ENCODE measurements around the gene EGLN3. TPM values are rescaled to one million over a fixed set of nuclear protein-coding genes. Genes with fewer than 3 reads are reported as not detected.

Gene EGLN3
- total and polyA plus RNA-seq, 3 experiments from 2014 or later: 1.6 to 2.5 (median 2.1) TPM

DNA sequence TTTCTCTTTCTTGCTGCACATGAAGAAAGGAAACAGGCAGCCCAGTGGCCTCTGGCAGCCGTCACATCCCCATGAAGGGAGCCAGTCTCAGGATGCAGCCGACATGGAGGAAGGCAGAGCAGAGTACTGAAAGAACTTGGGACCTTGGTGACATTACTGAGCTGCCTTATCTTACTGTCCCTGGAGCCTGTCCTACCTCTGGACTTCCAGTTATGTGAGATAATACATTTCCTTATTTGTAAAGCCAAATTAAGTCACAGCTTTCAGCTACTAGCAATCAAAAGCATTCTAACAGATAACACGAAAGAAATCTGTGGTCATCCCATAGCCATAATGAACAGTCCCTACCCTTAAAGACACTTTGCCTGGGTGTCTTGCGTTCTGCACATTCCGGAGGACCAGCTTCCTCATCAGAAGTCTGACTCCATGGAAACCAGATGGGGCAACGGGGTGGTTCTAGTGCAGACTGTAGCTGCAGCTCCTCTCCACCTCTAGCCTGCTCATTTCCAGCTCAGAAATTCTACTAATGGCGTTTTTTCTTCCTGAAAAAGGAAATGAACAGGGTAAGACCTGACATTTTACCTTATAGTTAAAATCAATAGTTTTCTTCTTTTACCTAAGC lies 7.8 kb upstream of the EGLN3 start:
- no peak overlapping the region for H3K27ac Mint-ChIP-seq
- Histone ChIP-seq H3K4me3 (ENCODE audit: low read length) (no peak overlapping the region), H3K36me3 (ENCODE audit: insufficient read depth, low read length) (no peaks in the 10 kb centered on the region), H3K27me3 (ENCODE audit: insufficient read depth, low read length, poor library complexity, severe bottlenecking) (no peaks in the 10 kb centered on the region), H3K9me3 (ENCODE audit: low read length) (no peaks in the 10 kb centered on the region), H3K27ac (ENCODE audit: low read depth, low read length) (no peak overlapping the region), H3K4me1 (ENCODE audit: insufficient read depth, low read length) (no peaks in the 10 kb centered on the region)
- ChIA-PET CTCF (no interaction called here), POLR2A (no interaction called here)
- no peak for DNase-seq
- H3K27me3 Mint-ChIP-seq: peaks cover 1 to 7% of the 10 kb centered on the region in 2 donors
- H3K4me1 Mint-ChIP-seq: peaks cover 0 to 2% (median 0%) of the 10 kb centered on the region in 3 donors
- peaks cover 0 to 7% (median 4%) of the 10 kb centered on the region in 5 donors for H3K9me3 Mint-ChIP-seq
- H3K36me3 Mint-ChIP-seq: peaks cover 0 to 1% (median 0%) of the 10 kb centered on the region in 3 donors
- H3K4me3 Mint-ChIP-seq: no peak overlapping the region

GRCh38 chr14:33957993-33958392 lies 7.1 kb upstream of the EGLN3 start:
- no peak overlapping the region for H3K4me3 ChIP-seq (ENCODE audit: low read length)
- ChIA-PET POLR2A (no interaction called here), CTCF (no interaction called here)
- H3K27ac ChIP-seq (ENCODE audit: low read depth, low read length): no peak overlapping the region
- no peaks in the 10 kb centered on the region for H3K27me3 ChIP-seq (ENCODE audit: insufficient read depth, low read length, poor library complexity, severe bottlenecking)
- peaks cover 0 to 2% (median 0%) of the 10 kb centered on the region in 3 donors for H3K4me1 Mint-ChIP-seq
- H3K36me3 ChIP-seq (ENCODE audit: insufficient read depth, low read length): no peaks in the 10 kb centered on the region
- no peak overlapping the region for H3K27ac Mint-ChIP-seq
- H3K36me3 Mint-ChIP-seq: peaks cover 0 to 1% (median 0%) of the 10 kb centered on the region in 3 donors
- no peak for DNase-seq
- peaks cover 1 to 7% of the 10 kb centered on the region in 2 donors for H3K27me3 Mint-ChIP-seq
- H3K9me3 ChIP-seq (ENCODE audit: low read length): no peaks in the 10 kb centered on the region
- H3K4me3 Mint-ChIP-seq: no peak overlapping the region
- H3K4me1 ChIP-seq (ENCODE audit: insufficient read depth, low read length): no peaks in the 10 kb centered on the region
- peaks cover 0 to 7% (median 4%) of the 10 kb centered on the region in 5 donors for H3K9me3 Mint-ChIP-seq

- ChIA-PET CTCF (no interaction called here), POLR2A (no interaction called here)
- Histone ChIP-seq H3K9me3 (ENCODE audit: low read length) (no peaks in the 10 kb centered on the region), H3K27me3 (ENCODE audit: insufficient read depth, low read length, poor library complexity, severe bottlenecking) (no peaks in the 10 kb centered on the region), H3K27ac (ENCODE audit: low read depth, low read length) (no peak overlapping the region), H3K4me3 (ENCODE audit: low read length) (no peak overlapping the region), H3K36me3 (ENCODE audit: insufficient read depth, low read length) (no peaks in the 10 kb centered on the region), H3K4me1 (ENCODE audit: insufficient read depth, low read length) (no peaks in the 10 kb centered on the region)
- H3K27me3 Mint-ChIP-seq: peaks cover 1 to 14% of the 10 kb centered on the region in 2 donors
- H3K4me1 Mint-ChIP-seq: peaks cover 0 to 2% (median 0%) of the 10 kb centered on the region in 3 donors
- no peak overlapping the region for H3K4me3 Mint-ChIP-seq
- H3K27ac Mint-ChIP-seq: no peak overlapping the region
- H3K36me3 Mint-ChIP-seq: peaks cover 0 to 1% (median 0%) of the 10 kb centered on the region in 3 donors
- H3K9me3 Mint-ChIP-seq: peaks cover 0 to 6% (median 4%) of the 10 kb centered on the region in 5 donors
- no peak for DNase-seq
These were observed 6.4 kb upstream of the EGLN3 start for GRCh38 chr14:33957299-33957698.

GRCh38 chr14:33956640-33957039 lies 5.8 kb upstream of the EGLN3 start:
- ChIA-PET CTCF (interaction anchor here (0.9 kb wide), 1 partner anchor 14 kb away, joined by 3 read pairs; no protein-coding TSS in a partner anchor), POLR2A (no interaction called here)
- peaks cover 1 to 17% of the 10 kb centered on the region in 2 donors for H3K27me3 Mint-ChIP-seq
- Histone ChIP-seq H3K27me3 (ENCODE audit: insufficient read depth, low read length, poor library complexity, severe bottlenecking) (no peaks in the 10 kb centered on the region), H3K27ac (ENCODE audit: low read depth, low read length) (no peak overlapping the region), H3K4me3 (ENCODE audit: low read length) (no peak overlapping the region), H3K9me3 (ENCODE audit: low read length) (no peaks in the 10 kb centered on the region), H3K36me3 (ENCODE audit: insufficient read depth, low read length) (no peaks in the 10 kb centered on the region), H3K4me1 (ENCODE audit: insufficient read depth, low read length) (no peaks in the 10 kb centered on the region)
- H3K27ac Mint-ChIP-seq: no peak overlapping the region
- no peak for DNase-seq
- peaks cover 0 to 4% (median 4%) of the 10 kb centered on the region in 5 donors for H3K9me3 Mint-ChIP-seq
- H3K4me1 Mint-ChIP-seq: peaks cover 1 to 3% (median 2%) of the 10 kb centered on the region in 3 donors
- peaks cover 0 to 1% (median 0%) of the 10 kb centered on the region in 3 donors for H3K36me3 Mint-ChIP-seq
- no peak overlapping the region for H3K4me3 Mint-ChIP-seq

DNA sequence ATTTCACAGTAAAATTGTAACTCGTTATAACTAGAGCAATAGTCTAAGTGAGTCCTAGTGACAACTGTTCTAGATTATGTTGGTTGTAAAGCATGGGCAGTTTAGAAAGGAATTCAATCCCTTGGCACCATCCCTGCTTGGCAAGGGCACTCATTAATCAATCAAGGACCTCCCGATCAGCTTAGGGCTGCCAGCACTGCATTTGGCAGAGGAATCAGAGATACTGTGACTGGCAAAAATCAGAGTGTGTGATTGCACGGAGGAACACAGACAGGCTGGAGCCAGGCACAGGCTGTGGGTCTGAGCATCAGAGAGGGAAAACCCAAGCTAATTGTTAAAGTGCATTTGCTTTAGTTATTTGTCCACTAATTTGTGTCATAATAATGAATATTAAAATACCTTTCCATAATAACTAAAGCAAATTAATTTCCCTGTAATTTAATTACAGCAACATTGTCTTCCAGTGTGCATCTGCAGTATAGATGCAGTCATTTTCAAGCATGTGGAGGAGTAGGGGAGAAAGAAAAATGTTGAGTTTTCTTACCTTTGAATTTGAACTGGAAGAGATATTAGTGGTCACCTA lies 3.2 kb upstream of the EGLN3 start:
- H3K27me3 Mint-ChIP-seq: peaks cover 8 to 31% of the 10 kb centered on the region in 2 donors
- no peak for DNase-seq
- H3K4me1 Mint-ChIP-seq: peaks cover 7% of the 10 kb centered on the region in 3 donors
- H3K4me3 ChIP-seq (ENCODE audit: low read length): no peak overlapping the region
- H3K9me3 ChIP-seq (ENCODE audit: low read length): no peaks in the 10 kb centered on the region
- no peaks in the 10 kb centered on the region for H3K36me3 ChIP-seq (ENCODE audit: insufficient read depth, low read length)
- H3K36me3 Mint-ChIP-seq: no peaks in the 10 kb centered on the region
- no peak overlapping the region for H3K27ac ChIP-seq (ENCODE audit: low read depth, low read length)
- H3K27me3 ChIP-seq (ENCODE audit: insufficient read depth, low read length, poor library complexity, severe bottlenecking): no peaks in the 10 kb centered on the region
- no peak overlapping the region for H3K4me3 Mint-ChIP-seq
- POLR2A ChIA-PET: no interaction called here
- H3K4me1 ChIP-seq (ENCODE audit: insufficient read depth, low read length): no peaks in the 10 kb centered on the region
- H3K9me3 Mint-ChIP-seq: peaks cover 0 to 4% (median 0%) of the 10 kb centered on the region in 5 donors
- CTCF ChIA-PET: no interaction called here
- no peak overlapping the region for H3K27ac Mint-ChIP-seq

GRCh38 chr14:33952541-33952940 lies 1.7 kb upstream of the EGLN3 start:
- ChIA-PET POLR2A (no interaction called here), CTCF (no interaction called here)
- H3K4me3 ChIP-seq (ENCODE audit: low read length): no peak overlapping the region
- no peak for DNase-seq
- H3K27me3 Mint-ChIP-seq: peaks cover 14 to 37% of the 10 kb centered on the region in 2 donors
- peaks cover 7 to 8% (median 7%) of the 10 kb centered on the region in 3 donors for H3K4me1 Mint-ChIP-seq
- no peaks in the 10 kb centered on the region for H3K27me3 ChIP-seq (ENCODE audit: insufficient read depth, low read length, poor library complexity, severe bottlenecking)
- peaks cover 0 to 4% (median 0%) of the 10 kb centered on the region in 5 donors for H3K9me3 Mint-ChIP-seq
- H3K4me1 ChIP-seq (ENCODE audit: insufficient read depth, low read length): no peaks in the 10 kb centered on the region
- no peak overlapping the region for H3K4me3 Mint-ChIP-seq
- H3K27ac Mint-ChIP-seq: no peak overlapping the region
- H3K36me3 Mint-ChIP-seq: no peaks in the 10 kb centered on the region
- no peaks in the 10 kb centered on the region for H3K9me3 ChIP-seq (ENCODE audit: low read length)
- no peaks in the 10 kb centered on the region for H3K36me3 ChIP-seq (ENCODE audit: insufficient read depth, low read length)
- H3K27ac ChIP-seq (ENCODE audit: low read depth, low read length): no peak overlapping the region

GRCh38 chr14:33951183-33951840 lies 438 bp upstream of the EGLN3 start:
- CTCF ChIA-PET: no interaction called here
- Mint-ChIP-seq H3K27ac (peak overlapping the region in 1 of 8 donors; percentile 66), H3K27me3 (peaks cover 14 to 37% of the 10 kb centered on the region in 2 donors), H3K4me3 (peak overlapping the region; percentile 22 to 74 (median 58)), H3K4me1 (peaks cover 13 to 17% (median 14%) of the 10 kb centered on the region in 3 donors), H3K36me3 (peaks cover 0 to 1% (median 0%) of the 10 kb centered on the region in 3 donors), H3K9me3 (peaks cover 0 to 4% (median 0%) of the 10 kb centered on the region in 5 donors)
- Histone ChIP-seq H3K4me1 (ENCODE audit: insufficient read depth, low read length) (no peaks in the 10 kb centered on the region), H3K4me3 (ENCODE audit: low read length) (peak overlapping the region; percentile 39), H3K9me3 (ENCODE audit: low read length) (no peaks in the 10 kb centered on the region), H3K36me3 (ENCODE audit: insufficient read depth, low read length) (no peaks in the 10 kb centered on the region), H3K27me3 (ENCODE audit: insufficient read depth, low read length, poor library complexity, severe bottlenecking) (no peaks in the 10 kb centered on the region), H3K27ac (ENCODE audit: low read depth, low read length) (no peak overlapping the region)
- POLR2A ChIA-PET: no interaction called here
- DNase-seq: no peak

GRCh38 chr14:33949411-33949893 lies 1.4 kb downstream of the EGLN3 start:
- peaks cover 13 to 18% (median 14%) of the 10 kb centered on the region in 3 donors for H3K4me1 Mint-ChIP-seq
- H3K27me3 ChIP-seq (ENCODE audit: insufficient read depth, low read length, poor library complexity, severe bottlenecking): no peaks in the 10 kb centered on the region
- H3K27ac Mint-ChIP-seq: no peak overlapping the region
- DNase-seq: no peak
- ChIA-PET POLR2A (no interaction called here), CTCF (no interaction called here)
- peaks cover 0 to 4% (median 0%) of the 10 kb centered on the region in 5 donors for H3K9me3 Mint-ChIP-seq
- peaks cover 0 to 1% (median 0%) of the 10 kb centered on the region in 3 donors for H3K36me3 Mint-ChIP-seq
- H3K36me3 ChIP-seq (ENCODE audit: insufficient read depth, low read length): no peaks in the 10 kb centered on the region
- peak overlapping the region; percentile 39 for H3K4me3 ChIP-seq (ENCODE audit: low read length)
- peak overlapping the region; percentile 53 for H3K27ac ChIP-seq (ENCODE audit: low read depth, low read length)
- no peaks in the 10 kb centered on the region for H3K4me1 ChIP-seq (ENCODE audit: insufficient read depth, low read length)
- peaks cover 12 to 33% of the 10 kb centered on the region in 2 donors for H3K27me3 Mint-ChIP-seq
- H3K4me3 Mint-ChIP-seq: peak overlapping the region; percentile 49 to 82 (median 69)
- no peaks in the 10 kb centered on the region for H3K9me3 ChIP-seq (ENCODE audit: low read length)

Measured in CD8-positive, alpha-beta memory T cell (primary cell).